Measurements from ENCODE around the gene POLR3C.
A peak's percentile ranks its signal among the peaks of the same experiment; 100 is the strongest.

The POLR3C gene

GRCh38 chr1:145863282-145864018 is 39.5 kb downstream of the POLR3C start:
- no peak for DNase-seq

GRCh38 chr1:145868232-145868631 is 44.2 kb downstream of the POLR3C start:
- DNase-seq: no peak

- DNase-seq: peak; percentile 92
These were observed 48.3 kb downstream of the POLR3C start for GRCh38 chr1:145871994-145872924.

- no peak for DNase-seq
These were observed 50.6 kb downstream of the POLR3C start for GRCh38 chr1:145874646-145875045.

GRCh38 chr1:145877923-145878486 is 54.0 kb downstream of the POLR3C start:
- no peak for DNase-seq

- DNase-seq: no peak
These were observed 54.7 kb downstream of the POLR3C start for GRCh38 chr1:145878724-145879123.

GRCh38 chr1:145879775-145880174 is 55.8 kb downstream of the POLR3C start:
- DNase-seq: no peak

- DNase-seq: no peak
These were observed 60.7 kb downstream of the POLR3C start for GRCh38 chr1:145884675-145885074.

GRCh38 chr1:145885738-145886287 is 61.8 kb downstream of the POLR3C start, which contains the start of gene ANKRD35:
Gene ANKRD35, minus strand, starts transcription at chr1:145885866. Its CDS starts 108 bp downstream, at chr1:145885758.
- peak; percentile 88 for DNase-seq

GRCh38 chr1:145886390-145886789 is 62.4 kb downstream of the POLR3C start:
- DNase-seq: peak; percentile 20

GRCh38 chr1:145886816-145887215 is 62.8 kb downstream of the POLR3C start:
- DNase-seq: no peak

- peak; percentile 8 for DNase-seq
These were observed 63.6 kb downstream of the POLR3C start for GRCh38 chr1:145887631-145888030.

GRCh38 chr1:145889722-145890121 is 65.7 kb downstream of the POLR3C start:
- DNase-seq: no peak

- DNase-seq: no peak
These were observed 67.1 kb downstream of the POLR3C start for GRCh38 chr1:145891143-145891542.

- peak; percentile 82 for DNase-seq
These were observed 67.8 kb downstream of the POLR3C start for GRCh38 chr1:145891587-145892485.

- no peak for DNase-seq
These were observed 68.6 kb downstream of the POLR3C start for GRCh38 chr1:145892486-145893087.

GRCh38 chr1:145893306-145894055 is 69.5 kb downstream of the POLR3C start:
- DNase-seq: no peak

Measured in right kidney (tissue), 1 donor.